ENCODE data around the gene TUBA4B. TPM values are rescaled to one million over a fixed set of nuclear protein-coding genes. Genes with fewer than 3 reads are reported as not detected.

Gene TUBA4B
- total and polyA plus RNA-seq, 2 donors (not counting 3 experiments of a cell fraction or from before 2014, with no cell fraction given) = not detected

DNA sequence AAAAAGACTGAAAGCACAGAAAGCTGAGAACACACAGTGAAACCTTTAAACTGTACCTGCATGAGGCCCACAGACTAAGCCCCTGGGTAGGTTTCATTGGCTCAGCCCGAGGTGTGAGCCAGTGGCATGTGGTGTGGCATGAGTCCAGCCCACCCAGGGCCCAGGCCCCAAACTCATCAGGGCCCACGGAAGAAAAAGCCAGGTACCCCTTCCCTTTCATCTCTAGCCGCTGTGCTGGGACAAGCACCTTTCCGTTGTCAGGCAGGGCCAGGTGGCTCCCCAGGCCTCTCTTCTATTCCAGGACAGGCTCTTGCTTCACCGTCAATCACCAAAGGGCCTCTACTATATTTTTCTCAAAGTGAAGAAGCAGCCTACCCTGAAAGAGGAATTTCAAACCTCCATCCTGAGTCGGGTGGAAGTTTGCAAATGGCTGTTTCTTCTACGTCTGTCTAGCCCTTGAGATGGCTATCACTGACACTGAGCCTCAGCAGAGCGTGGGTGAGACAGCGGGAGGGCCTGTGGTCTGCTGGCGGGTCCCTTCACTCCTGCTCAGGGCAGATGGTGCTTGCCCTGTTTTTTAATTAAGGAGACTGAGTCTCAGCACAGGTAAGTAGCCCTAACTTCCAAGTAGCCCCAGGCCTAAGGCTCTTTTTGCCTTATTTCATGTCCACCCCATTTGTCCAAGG is 34.7 kb downstream of the TUBA4B start:
- Histone ChIP-seq H3K4me1 (ENCODE audit: control insufficient read depth, extremely low read depth, insufficient read depth, low read length) (no peaks in the 10 kb centered on the region), H4K20me1 (replicated peaks; ENCODE audit: control insufficient read depth, extremely low read depth, insufficient read depth, low read length) (no peaks in the 10 kb centered on the region), H3K9ac (replicated peaks; ENCODE audit: extremely low read depth, insufficient read depth, low read length) (no peak overlapping the region), H3K27ac (ENCODE audit: insufficient read depth, low read depth, low read length) (no peak overlapping the region), H3K9me3 (replicated peaks; ENCODE audit: control insufficient read depth, insufficient read depth, low read length) (no peaks in the 10 kb centered on the region), H3K4me2 (ENCODE audit: insufficient read depth, low read length) (no peak overlapping the region), H2AFZ (ENCODE audit: low read depth, low read length) (no peak overlapping the region), H3K9me1 (replicated peaks; ENCODE audit: control insufficient read depth, extremely low read depth, insufficient read depth, low read length) (no peaks in the 10 kb centered on the region), H3K79me2 (ENCODE audit: control insufficient read depth, insufficient read depth, low read length) (no peaks in the 10 kb centered on the region), H3K4me3 (replicated peaks in 1 of 3; ENCODE audit: insufficient read depth in 1 of 3, low read depth in 1 of 3, low read length in 3 of 3) (no peak overlapping the region), H3K27me3 (ENCODE audit: control insufficient read depth in 2 of 2, insufficient read depth in 2 of 2, low read length in 2 of 2) (peaks cover 0 to 1% of the 10 kb centered on the region in 2 experiments), H3K36me3 (ENCODE audit: control insufficient read depth in 2 of 2, extremely low read depth in 1 of 2, insufficient read depth in 2 of 2, low read length in 2 of 2) (peaks cover 0 to 17% of the 10 kb centered on the region in 2 experiments)
- dilution Hi-C loops (cut with MboI; ENCODE audit: extremely low pct_ligation_motif_present, low sequenced_read_pairs) = no loop called here
- no peak for DNase-seq (ENCODE audit: low read depth, low spot score)
- no TSS peak for BruUV-seq (replicated peaks)
- intact Hi-C loops (cut with micrococcal nuclease) = no loop called here
- no peak for FAIRE-seq
- TF ChIP-seq MYC (IDR thresholded peaks at IDR 0.05; ENCODE audit: low read depth, low read length) = no peak
- TF ChIP-seq FOS (IDR thresholded peaks at IDR 0.05; ENCODE audit: borderline replicate concordance, insufficient read depth, low read length) = no peak
- no peak for TF ChIP-seq EZH2 (IDR thresholded peaks at IDR 0.05; ENCODE audit: borderline replicate concordance, low read depth, low read length, severe bottlenecking)
- TF ChIP-seq, protein P1, sequence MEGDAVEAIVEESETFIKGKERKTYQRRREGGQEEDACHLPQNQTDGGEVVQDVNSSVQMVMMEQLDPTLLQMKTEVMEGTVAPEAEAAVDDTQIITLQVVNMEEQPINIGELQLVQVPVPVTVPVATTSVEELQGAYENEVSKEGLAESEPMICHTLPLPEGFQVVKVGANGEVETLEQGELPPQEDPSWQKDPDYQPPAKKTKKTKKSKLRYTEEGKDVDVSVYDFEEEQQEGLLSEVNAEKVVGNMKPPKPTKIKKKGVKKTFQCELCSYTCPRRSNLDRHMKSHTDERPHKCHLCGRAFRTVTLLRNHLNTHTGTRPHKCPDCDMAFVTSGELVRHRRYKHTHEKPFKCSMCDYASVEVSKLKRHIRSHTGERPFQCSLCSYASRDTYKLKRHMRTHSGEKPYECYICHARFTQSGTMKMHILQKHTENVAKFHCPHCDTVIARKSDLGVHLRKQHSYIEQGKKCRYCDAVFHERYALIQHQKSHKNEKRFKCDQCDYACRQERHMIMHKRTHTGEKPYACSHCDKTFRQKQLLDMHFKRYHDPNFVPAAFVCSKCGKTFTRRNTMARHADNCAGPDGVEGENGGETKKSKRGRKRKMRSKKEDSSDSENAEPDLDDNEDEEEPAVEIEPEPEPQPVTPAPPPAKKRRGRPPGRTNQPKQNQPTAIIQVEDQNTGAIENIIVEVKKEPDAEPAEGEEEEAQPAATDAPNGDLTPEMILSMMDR (IDR thresholded peaks at IDR 0.05; ENCODE audit: extremely low read depth in 1 of 2, insufficient read depth in 1 of 2, low read depth in 1 of 2, low read length in 2 of 2) = no peak
- TF ChIP-seq GATA2 (IDR thresholded peaks at IDR 0.05; ENCODE audit: insufficient read depth, insufficient read length, low read depth, low read length) = no peak
- no peak for TF ChIP-seq JUN (IDR thresholded peaks at IDR 0.05; ENCODE audit: borderline replicate concordance, insufficient read depth, insufficient read length, low read depth)
- no peak for TF ChIP-seq POLR2AphosphoS5 (IDR thresholded peaks at IDR 0.05; ENCODE audit: insufficient read depth, low read depth, low read length)
- no peak for TF ChIP-seq POLR2A (IDR thresholded peaks at IDR 0.05; ENCODE audit: low read depth, low read length)
- TF ChIP-seq, protein P2, sequence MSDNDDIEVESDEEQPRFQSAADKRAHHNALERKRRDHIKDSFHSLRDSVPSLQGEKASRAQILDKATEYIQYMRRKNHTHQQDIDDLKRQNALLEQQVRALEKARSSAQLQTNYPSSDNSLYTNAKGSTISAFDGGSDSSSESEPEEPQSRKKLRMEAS (IDR thresholded peaks at IDR 0.05; ENCODE audit: insufficient read depth, insufficient read length) = no peak
- ChIA-PET CTCF (interaction anchor here (0.7 to 12.6 kb wide), 2 partner anchors 7 to 258 kb away, joined by 3 to 253 read pairs; no protein-coding TSS in a partner anchor), POLR2A (interaction anchor here (0.7 kb wide), 1 partner anchor 69 kb away, joined by 4 read pairs; the partner anchor contains the start of gene ABCB6)

All from endothelial cell of umbilical vein (primary cell).